Measurements from ENCODE around the gene CD8B.
"Not testable (repeated sequence)": the region's sequence is repeated elsewhere in the genome, so short reads cannot be mapped to it uniquely, and the experiment has no call there.

The CD8B gene

DNA sequence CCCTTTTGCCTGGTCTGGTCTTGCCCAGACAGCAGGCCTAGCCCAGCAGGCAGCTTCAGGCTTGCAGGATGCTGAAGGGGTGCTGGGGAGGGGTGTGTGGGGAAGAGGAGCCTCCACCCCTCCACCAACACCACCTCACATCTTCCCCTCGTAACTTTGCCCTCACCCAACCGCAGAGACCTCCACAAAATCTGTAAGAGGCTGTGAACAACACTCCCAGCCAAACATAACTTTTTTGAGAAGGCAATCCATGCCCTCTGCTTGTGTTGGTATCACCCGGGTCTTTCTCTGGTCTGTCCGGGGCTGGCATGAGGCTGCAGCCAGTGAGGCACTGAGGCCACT, 26.2 kb downstream of the CD8B start:
- not testable (repeated sequence) for ATAC-seq

DNA sequence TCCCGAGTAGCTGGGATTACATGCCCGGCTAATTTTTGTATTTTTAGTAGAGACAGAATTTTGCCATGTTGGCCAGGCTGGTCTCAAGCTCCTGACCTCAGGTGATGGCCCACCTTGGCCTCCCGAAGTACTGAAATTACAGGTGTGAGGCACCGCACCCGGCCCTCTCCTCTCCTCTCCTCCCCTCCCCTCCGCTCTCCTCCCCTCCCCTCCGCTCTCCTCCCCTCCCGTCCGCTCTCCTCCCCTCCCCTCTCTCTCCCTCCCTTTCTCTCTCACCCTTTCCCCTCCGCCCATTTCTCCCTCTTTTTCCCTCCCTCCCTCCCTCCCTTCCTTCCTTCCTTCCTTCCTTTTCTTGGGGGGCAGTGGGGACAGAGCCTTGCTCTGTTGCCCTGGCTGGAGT, 28.4 kb downstream of the CD8B start:
- no peak for ATAC-seq

DNA sequence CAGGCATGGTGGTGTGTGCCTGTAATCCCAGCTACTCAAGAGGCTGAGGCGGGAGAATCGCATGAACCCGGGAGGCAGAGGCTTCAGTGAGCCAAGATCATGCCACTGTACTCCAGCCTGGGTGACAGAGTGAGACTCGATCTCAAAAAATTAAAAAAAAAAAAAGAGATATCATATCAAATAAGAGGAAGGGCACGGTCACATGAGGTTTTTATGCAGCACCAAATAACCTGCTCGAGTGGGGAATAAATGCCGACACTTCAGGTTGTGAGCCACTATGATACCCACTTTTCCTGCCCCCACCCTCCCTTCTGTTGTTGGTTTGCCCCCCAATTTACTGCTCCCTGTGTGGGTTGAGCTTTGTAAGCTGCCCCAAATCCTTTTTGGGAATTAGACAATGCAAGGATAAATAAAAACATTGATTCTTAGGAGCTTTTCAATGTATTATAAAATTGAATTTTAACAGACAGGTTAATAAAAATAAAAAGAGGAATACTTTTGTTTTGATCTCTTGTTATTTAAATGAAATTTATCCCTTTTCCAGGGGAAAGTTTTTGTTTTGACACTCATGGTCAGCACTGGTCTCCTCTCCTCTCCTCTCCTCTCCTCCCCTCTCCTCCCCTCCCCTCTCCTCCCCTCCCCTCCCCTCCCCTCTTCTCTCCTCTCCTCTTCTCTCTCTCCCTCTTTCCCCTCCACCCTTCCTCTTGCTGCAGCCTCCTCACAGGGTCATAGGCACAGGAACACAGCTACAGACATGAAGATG, 29.2 kb downstream of the CD8B start:
- ATAC-seq = no peak

DNA sequence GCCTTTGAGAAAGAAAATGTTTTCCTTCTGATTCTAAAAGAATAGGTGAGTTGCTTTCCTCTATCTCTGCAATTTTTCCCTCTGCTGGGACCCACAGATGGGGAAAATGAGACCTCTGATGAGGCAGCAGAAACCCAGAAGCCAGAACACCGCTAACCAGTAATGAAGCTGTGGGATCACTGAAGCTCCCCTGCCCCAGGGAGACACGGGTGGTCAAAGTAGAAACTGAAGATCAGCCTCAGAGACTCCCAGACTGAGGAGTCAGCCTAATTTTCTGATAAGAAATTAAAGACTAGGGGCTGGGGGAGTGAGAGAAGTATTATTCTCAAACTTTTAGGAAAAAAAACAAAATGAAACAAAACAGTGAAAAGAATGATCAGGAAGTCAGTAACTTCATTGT, 30.1 kb downstream of the CD8B start:
- ATAC-seq = no peak

DNA sequence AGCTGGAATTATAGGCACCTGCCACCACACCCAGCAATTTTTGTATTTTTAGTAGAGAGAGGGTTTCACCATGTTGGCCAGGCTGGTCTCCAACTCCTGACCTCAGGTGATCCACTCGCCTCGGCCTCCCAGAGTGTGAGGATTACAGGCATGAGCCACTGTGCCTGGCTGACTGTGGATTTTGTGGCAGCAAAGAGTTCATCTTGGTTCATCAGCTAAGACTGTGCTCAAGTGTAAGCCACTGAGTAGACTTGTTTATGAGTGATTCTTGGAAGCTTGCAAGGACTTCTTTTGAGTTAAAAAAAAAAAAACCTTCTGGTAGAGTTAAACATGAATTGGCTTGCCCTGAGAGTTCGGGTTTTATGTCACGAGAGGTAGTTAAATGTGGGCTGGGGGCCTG, 34.7 kb downstream of the CD8B start:
- ATAC-seq = no peak

DNA sequence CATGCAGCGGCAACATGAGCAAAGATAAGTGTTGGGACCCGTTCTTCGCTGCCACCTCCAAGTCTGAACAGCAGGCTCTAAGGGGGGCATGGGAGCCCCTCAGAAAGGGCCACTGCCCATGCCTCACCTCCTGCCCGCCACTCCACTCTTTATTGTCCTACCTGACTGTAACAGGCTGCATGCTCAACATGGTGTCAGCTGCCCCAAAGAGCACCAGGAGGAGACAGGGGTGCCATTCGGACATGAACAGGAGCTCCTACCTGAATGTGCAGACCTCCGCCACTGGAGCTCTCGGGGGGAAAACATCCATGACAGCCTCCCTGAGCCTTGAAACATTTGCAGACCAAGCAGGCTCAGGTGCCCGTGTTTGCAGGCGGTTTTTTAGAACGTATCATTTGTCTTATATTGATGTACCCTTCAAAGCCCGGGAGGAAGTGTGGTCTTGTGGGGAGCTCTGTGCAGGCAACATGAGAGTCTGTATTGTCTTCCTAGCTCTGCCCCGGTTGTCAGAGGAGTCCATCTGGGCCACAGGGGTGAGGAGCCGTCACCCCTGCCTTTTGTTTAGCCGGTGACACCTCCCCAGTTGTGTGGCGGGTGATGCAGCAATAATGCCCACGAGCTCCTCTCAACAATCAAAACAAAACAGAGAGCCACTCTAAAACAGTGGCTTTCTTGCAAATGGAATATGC, 35.8 kb downstream of the CD8B start:
- ATAC-seq = peak; percentile 45 to 49

DNA sequence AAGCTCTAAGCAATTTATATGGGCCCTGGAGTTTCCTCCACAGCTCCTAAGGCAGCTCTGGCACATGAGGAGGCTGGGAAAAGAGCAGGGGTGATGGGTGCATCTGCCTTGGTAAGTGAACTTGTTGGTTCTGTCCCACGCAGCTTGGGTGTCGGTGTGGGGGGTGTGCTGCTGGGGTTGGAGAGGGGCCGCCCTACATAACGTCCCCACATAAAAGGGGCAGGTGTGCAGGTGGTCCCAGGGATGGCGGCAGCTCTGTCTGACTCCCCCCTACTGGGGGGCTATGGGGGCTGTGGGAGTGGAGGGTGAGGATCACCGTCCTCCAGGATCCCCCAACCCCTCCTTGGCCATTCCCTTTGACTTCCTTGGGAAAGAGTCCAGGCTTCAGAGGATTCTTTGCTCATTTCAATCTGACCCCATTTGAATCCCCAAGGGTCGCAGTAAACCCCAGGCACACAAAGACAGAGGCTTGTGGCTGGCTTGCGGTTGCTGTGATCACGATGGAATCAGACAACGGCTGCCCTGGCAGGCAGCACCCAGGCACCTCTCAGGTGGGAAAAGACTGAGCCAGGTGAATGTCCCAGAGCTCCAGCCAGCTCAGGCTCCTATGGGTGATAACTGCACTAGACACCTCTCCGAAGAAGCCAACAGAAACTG, 36.5 kb downstream of the CD8B start:
- no peak for ATAC-seq

DNA sequence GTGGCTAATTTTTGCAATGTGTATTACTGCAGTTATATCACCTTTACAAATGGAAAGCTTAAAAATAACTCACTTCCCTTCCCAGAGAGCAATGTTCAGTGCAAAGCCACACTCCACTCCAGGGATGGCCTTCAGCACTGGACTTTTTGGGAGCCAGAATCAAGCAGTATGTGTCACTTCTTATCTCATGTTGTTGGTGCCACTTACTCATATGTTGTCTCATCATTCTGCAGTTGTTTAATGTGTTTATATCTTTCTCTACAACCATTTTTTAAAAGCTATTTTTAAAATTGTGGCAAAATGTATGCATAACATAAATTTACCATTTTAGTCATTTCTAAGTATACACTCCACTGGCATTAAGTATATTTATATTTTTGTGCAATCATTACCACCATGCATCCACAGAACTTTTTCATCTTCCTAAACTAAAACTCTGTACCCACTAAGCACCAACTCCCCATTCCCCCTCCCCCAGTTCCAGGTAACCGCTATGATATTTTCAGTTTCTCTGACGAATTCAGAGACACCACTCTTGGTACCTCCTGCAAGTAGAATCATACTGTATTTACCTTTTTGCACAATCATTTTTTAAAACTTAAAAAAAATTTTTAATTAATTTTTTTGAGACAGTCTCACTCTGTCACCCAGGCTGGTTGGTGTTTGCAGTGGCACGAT, 38.9 kb downstream of the CD8B start:
- no peak for ATAC-seq

DNA sequence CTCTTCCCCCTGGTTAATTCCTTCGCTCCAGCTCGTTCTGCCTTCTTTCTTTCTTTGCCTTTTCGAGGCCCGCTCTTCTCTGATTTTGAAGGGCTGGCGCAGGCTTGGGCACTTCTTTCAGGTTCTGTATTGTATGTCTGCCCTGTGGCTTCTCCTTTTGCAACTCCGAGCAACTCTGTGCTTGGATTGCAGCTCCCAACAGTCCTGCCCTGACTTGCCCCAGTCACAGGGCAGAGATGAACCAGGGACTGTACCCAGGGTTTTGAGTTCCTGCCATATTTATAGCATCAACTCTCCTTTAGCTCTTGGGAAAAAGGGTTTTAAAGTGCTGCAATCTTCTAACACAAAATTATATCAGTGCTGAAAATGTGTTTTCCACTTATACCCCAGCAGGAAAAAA, 39.8 kb downstream of the CD8B start:
- no peak for ATAC-seq

DNA sequence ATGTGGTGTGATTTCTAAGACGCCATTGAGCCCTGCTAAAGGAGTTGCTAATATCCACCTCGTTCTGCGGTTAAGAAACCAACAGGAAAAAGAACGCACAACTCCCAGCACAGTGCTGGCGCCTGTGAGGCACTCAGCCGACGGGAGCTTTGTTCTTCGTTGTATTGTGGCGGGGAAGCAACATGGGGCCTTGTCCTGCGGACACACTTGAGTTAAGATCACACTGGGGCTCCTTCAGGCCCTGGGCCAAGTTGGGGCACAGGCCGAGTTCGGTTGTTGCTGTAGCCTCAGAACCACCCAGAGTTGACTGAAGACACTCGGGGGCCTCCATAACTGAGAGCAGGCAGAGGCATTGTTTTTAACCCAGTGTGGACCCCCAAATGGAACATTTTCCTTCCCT, 40.4 kb downstream of the CD8B start:
- no peak for ATAC-seq

DNA sequence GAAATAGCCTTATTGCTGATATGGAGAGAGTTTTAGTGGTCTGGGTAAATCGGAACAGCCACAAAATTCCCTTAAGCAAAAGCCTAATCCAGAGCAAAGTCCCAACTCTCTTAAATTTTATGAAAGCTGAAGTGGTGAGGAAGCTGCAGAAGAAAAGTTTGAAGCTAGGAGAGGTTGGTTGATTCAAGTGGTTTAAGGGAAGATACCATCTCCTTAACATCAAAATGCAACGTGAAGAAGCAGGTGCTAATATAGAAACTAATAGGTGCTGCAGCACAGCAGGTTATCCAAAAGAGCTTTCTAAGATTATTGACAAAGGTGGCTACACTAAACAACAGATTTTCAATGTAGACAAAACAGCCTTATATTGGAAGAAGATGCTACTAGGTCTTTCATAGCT, 42.7 kb downstream of the CD8B start:
- no peak for ATAC-seq

DNA sequence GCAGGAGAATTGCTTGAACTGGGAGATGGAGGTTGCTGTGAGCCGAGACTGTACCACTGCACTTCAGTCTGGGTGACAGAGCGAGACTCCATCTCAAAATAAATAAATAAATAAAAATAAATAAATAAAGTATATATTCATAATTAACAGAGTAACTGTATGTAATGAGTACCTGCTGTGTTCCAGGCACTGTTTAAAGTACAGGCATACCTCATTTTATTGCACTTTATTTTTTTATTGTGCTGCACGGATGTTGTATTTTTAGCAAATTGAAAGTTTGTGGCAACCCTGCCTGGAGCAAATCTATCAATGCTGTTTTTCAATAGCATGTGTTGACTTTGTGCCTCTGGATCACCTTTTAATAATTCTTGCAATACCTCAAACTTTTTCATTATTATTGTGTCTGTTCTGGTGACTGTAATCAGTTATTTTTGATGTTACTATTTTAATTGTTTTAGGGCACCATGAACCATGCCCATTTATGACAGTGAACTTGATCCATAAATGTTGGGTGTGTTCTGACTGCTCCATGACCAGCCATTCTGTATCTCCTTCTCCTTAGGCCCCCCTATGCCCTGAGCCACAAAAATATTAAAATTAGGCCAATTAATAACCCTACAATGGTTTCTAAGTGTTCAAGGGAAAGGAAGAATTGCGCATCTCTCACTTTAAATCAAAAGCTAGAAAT, 43.4 kb downstream of the CD8B start:
- ATAC-seq = no peak

DNA sequence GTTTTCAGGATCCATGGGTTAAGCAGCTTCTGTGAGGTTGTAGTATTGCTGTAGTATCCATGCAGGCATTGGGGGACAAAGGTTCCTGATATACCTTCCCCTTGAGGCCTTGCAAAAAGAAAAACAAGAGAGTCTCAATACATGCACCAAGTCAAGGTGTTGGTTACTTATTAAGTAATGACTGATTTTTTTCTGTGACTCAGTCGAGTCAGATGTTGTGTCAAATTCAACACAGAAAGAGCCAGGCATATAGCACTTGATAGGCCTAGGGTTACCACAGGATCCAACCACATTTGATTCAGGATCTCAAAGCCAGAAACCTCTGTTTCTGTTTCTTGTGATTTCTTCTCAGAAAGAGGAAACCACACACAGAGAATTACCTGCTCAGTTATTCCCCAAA, 46.1 kb downstream of the CD8B start:
- peak; percentile 48 to 51 for ATAC-seq

DNA sequence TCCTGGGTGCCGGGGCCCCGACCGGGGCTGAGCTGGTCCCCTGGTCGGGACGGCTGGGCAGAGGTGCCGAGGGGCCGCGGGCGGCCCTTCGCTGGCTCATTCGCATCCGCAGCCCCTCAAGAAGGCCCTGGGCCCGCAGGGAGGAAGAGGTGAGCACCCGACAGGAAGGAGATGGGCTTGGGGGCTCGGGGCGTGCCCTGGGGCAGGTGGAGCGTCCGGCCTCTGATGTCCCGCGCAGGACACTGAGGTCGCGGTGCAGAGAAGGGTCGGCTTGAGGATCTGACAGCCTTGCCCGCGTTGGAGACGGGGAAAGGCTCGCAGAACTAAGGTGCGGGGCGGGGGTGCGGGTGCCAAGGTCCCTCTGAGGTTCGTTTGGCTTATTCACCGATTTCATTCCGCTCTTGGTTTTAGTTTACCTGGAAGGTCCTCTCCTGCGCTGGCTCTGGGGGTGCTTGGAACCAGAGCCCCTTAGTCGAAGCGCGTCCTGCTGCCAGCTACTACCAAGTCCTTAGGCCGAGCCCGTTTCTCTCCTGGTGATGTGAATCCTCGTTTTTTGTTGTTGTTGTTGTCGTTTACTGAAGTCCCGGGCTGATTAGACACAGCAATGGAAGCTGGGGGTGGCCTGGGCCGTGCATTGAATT, 52.1 kb downstream of the CD8B start:
- no peak for ATAC-seq

DNA sequence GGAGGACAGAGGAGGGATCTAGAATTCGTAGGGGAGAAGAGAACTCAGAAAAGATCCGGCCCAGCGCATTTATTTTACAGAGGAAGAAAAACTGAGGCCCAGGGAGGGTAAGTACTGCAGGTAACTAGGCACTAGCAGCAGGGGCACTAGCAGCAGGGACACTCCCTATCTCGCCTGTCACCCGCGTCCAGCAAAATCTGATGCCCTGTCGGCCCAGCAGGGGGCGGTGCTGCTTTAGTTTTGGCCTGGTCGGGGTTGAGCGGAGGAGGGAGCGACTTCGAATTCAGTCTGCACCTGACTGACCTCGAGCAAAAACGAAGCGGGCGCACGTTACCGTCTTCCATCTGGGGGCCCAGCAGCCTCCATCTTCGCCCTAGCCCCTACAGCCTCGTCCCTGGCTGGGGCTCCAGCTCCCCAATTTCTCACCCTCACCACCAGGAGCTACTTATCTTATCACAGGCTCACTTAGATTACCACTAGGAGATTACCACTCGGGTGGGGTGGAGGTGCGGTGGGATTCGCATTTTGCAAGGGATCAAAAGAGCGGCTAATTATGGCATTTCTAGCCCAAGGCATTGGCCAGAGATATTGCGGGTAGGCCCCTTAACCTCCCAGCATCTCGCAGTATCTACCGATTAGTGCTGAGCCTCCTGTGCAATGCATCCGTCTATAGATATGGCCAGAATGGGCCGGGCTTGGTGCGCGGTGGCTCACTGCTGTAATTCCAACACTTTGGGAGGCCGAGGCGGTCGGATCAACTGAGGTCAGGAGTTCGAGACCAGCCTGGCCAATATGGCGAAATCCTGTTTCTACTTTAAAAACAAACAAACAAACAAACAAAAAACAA, 53.1 kb downstream of the CD8B start:
- peak; percentile 93 to 96 for ATAC-seq

DNA sequence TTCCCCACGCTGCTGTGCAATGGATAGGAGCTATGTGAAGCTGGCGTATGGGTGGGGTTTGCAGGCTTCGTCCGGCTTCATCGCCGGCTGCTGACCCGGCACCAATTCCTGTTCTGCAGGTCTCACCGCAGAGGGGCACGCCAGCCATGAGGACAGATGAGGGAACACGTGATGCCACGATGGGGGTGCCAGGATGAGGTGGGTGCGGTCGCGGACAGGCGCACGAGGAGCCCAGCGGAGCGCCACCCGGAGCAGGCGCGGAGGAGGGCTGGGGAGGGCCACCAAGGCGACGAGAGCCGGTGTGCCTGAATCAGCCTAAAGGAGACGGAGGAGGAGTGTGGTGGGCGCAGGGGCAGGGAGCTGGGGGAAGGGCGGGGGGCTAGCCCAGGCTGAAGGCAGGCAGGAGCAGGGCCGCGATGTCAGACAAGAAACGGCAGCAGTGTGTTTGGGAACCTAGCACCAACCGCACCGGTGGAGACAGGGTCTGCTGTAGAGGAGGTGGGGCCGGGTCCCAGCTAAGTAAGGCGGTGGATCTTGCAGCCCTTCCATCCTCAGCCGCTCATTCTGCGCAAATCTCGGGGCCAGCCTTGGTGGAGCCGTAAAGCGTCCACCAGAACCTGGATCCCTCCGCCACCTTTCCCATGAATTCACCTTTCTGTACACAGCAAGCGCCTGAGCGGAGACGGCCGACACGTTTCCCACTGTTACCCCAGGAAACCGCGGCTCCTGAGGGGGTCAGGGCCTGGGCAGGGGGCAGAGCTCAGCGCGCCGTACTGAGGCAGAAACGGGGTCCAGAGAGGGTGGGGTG, 54.0 kb downstream of the CD8B start:
- peak; percentile 39 for ATAC-seq

DNA sequence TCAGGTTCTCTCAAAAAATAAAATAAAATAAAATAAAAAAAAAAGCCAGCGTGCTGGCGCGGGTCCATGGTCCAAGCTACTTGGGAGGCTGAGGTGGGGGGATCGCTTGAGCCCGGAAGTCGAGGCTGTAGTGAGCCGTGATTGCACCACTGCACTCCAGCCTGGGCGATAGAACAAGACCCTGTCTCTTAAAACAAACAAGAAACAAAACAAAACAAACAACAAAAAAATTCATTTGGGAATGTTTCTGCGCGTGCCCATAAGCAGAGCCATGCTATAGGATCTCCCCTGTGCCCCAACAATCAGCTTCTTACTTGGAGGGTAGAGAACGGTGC, 54.6 kb downstream of the CD8B start:
- ATAC-seq = no peak

DNA sequence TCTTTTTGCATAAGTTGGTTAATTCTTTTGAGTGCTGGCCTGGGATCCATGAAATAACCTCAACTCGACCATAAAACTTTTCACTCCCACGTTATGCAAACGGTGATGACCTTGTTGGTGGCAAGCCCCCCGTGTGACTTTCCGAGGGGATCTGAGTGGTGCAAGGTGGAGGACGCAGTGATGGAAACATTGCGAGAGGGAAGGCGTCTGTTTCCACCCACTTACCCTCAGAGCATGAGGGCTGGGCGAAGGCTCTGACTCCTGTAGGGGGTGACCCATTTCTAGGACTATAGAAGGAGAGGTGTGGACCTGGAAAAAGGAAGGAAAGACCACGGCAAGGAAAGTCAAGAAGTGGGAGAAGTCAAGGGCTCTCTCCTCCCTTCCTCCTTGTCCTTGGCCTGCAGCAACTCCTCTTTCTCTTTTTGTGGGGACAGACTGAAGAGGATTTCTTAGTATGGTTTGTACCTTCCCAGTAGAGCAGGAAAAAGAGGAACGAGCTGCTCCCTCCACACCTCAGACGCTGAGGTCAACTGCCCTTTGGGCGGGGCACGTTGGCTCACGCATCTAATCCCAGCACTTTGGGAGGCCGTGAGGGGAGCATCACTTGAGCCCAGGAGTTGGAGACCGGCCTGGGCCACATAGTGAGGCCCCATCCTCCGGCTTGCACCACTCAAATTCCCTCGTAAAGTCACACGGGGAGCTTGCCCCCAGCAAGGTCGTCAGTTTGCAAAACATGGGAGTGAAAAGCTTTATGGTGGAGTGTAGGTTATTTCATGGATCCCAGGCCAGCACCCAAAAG, 55.4 kb downstream of the CD8B start:
- no peak for ATAC-seq

DNA sequence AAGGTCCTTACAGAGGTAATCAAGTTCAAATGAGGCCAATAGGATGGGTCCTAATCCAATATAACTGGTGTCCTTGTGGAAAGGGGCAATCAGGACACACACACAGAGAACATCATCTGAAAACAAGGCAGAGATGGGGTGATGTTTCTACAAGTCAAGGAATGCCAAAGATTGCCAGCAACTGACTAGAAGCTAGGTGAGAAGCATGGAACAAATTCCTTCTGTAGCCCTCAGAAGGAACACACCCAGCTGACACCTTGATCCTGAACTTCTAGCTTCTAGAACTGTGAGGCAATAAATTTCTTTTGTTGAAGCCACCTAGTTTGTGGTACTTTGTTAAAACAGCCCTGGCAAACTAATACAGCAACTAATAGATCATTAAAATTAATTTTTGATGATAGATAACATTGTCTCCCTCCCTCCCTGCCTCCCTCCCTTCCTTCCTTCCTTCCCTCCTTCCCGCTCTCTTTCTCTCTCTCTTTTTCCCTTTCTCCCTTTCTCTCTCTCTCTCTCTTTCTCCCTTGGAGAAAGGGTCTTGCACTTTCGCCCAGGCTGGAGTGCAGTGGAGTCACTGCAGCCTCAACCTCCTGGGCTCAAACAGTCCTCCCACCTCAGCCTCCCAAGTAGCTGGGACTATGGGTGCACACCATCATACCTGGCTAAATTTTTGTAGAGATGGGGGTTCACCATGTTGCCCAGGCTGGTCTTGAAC, 60.7 kb downstream of the CD8B start:
- ATAC-seq = no peak

All from activated CD4-positive, CD25-positive, alpha-beta regulatory T cell treated with anti-CD3 and anti-CD28 coated beads, Interleukin-2, amount 50 U/mL, for 24 hours (primary cell).